Stimulated activated CD4-positive, alpha-beta T cell treated with anti-CD3 and anti-CD28 coated beads, Interleukin-1b, Interleukin-23, amount 100 ng/mL, for 1 hour (primary cell): Measurements from ENCODE around the gene ZBED1.
"Not testable (repeated sequence)": the region's sequence is repeated elsewhere in the genome, so short reads cannot be mapped to it uniquely, and the experiment has no call there.

Source experiments
- DNase-seq, 2 donors: peaks; one replicate each; pipeline ENCODE4 v3.0.0-alpha.2; 2020; ENCODE audit warnings: low read depth in 2 of 2

Gene ZBED1

DNA sequence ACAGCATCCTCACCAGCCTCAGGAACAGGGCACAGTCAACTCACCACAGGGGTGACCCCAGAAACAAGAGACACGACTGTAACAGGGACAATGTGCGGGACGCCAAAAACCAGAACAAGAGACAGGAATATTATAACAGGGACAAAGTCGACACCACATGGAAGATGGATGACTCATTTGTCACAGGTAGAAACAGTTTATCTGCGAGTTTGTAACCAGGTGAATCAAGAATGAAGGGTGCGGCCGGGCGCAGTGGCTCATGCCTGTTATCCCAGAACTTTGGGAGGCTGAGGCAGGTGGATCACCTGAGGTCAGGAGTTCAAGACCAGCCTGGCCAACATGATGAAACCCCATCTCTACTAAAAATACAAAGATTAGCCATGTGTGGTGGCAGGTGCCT, 44.7 kb downstream of the ZBED1 start:
- DNase-seq: not testable (repeated sequence)

DNA sequence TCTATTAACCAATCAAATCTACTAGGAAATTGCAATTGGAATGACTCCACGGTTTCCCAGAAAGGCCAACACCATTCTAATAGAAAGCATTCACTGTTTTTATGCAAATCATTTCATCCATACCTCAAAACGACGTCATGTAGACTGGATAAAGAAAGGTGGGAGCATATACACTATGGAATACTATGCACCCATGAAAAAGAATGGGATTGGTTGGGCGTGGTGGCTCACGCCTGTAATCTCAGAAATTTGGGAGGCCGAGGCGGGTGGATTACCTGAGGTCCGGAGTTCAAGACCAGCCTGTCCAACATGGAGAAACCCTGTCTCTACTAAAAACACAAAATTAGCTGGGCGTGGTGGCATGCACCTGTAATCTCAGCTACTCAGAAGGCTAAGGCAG, 46.2 kb downstream of the ZBED1 start:
- DNase-seq: not testable (repeated sequence)

DNA sequence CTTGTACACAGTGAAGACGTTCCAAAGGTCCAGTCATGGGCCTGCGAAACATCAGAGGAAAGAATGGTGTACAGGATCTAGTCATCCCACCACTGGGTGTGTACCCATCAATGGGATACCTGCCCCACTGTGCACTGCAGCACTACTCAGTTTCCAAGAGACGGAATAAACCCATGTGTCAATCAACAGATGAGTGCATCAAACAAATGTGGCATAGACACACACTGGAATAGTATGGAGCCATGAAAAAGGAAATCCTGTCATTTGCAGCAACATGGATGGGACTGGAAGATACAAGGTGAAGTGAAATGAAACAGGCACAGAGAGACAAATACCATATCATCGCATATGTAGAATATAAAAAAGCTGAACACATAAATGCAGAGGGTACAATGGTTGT, 48.0 kb downstream of the ZBED1 start:
- DNase-seq: no peak

DNA sequence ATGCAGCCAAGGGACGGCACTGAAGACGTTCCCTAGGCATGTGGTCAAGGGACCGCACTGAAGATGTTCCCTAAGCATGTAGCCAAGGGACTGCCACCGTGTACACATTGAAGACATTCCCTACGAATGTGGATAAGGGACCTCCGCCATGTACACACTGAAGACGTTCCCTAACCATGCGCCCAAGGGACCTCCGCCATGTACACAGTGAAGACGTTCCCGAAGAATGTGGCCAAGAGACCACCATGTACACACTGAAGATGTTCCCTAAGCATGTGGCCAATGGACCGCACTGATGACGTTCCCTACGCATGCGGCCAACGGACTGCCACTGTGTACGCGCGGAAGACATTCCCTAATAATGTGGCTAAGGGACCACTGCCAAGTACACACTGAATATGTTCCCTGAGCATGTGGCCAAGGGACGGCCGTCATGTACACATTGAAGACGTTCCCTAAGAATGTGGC, 48.4 kb downstream of the ZBED1 start:
- DNase-seq: no peak

DNA sequence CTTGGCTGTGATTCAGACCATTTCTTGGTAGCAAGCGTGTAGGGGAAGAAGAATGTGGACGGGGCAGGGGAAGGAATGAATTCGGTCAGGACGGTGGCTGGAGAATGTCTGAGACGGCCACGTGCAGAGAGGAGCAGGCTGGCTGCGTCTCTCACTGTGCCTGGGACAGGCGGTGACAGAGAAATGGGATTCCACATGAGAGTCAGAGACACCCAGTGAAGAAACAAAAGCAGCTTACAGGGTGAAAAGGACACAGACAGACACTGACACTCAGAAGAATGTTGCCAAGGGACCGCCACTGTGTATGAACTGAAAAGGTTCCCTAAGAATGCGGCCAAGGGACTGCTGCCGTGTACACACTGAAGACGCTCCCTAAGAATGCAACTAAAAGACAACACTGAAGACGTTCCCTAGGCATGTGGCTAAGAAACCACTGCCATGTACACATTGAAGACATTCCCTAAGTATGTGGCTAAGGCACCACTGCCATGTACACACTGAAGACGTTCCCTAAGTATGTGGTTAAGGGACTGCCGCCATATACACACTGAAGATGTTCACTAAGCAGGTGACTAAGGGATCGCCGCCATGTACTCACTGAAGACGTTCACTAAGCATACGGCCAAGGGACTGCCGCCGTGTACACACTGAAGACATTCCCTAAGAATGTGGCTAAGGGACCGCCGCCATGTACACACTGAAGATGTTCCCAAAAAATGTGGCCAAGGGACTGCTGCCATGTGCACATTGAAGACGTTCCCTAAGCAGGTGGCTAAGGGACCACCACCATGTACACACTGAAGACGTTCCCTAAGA, 49.1 kb downstream of the ZBED1 start:
- DNase-seq: no peak

DNA sequence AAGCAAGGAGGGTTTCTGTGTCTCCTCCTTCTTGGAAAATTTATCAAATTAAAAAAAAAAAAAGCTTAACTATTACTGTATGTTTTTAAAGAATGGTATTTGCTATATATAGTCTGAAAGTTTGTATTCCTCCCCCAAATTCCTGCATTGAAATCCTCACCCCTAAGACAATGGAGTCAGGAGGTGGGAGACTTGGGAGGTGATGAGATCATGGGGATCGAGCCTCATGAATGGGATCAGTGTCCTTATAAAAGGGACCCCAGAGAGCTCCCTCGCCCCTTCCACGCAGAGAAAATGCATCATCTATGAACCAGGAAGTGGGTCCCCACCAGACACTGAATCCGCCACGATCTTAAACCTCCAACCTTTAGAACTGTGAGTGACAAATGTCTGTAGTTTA, 50.1 kb downstream of the ZBED1 start:
- DNase-seq: no peak

DNA sequence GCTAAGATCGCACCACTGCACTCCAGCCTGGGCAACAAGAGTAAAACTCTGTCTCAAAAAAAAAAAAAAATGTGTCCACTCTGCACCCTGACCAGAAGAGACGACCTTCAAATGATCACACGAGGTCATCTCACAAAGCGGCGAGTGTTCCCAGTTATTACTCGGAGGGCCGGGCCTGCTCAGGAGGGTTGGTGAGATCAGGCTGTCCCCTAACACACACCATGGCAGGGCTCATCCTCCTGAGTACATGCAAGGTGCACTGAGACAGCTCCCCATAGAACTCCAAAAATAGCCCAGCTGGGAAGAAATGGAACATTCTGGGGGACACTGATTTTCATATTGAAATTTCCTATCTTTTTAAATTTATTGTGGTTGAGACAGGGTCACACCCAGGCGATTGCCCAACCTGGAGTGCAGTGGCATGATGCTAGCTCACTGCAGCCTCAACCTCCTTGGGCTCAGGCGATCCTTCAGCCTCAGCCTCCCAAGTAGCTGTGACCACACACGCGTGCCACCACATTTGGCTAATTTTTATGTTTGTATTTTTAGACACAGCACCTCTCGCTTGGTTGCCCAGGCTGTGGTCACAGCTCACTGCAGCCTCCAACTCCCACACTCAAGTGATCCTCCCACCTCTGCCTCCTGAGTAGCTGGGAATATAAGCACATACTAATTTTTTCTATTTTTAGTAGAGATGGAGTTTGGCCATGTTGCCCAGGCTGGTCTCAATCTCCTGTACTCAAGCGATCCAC, 51.5 kb downstream of the ZBED1 start:
- DNase-seq: no peak

DNA sequence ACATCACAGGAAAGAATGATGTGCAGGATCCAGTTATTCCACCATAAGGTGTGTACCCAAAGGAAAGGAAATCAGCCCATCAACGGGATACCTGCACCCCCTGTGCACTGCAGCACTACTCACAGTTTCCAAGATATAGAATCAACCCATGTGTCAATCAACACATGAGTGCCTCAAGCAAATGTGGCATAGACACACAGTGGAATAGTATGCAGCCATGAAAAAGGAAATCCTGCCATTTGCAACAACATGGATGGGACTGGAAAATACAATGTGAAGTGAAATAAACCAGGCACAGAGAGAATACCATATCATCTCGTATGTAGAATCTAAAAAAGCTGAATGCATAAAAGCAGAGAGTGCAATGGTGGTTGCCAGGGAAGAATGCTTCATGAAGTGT, 53.3 kb downstream of the ZBED1 start:
- DNase-seq: no peak

DNA sequence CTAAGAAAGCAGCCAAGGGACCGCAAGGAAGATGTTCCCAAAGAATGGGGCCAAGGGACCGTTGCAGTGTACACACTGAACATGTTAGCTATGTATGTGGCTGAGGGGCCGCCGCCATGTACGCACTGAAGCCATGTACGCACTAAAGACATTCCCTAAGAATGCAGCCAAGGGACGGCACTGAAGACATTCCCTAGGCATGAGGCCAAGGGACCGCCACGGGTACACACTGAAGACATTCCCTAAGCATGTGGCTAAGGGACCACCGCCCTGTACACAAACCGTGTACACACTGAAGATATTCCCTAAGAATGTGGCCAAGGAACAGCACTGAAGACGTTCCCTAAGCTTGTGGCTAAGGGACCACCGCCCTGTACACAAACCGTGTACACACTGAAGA, 54.0 kb downstream of the ZBED1 start:
- no peak for DNase-seq

DNA sequence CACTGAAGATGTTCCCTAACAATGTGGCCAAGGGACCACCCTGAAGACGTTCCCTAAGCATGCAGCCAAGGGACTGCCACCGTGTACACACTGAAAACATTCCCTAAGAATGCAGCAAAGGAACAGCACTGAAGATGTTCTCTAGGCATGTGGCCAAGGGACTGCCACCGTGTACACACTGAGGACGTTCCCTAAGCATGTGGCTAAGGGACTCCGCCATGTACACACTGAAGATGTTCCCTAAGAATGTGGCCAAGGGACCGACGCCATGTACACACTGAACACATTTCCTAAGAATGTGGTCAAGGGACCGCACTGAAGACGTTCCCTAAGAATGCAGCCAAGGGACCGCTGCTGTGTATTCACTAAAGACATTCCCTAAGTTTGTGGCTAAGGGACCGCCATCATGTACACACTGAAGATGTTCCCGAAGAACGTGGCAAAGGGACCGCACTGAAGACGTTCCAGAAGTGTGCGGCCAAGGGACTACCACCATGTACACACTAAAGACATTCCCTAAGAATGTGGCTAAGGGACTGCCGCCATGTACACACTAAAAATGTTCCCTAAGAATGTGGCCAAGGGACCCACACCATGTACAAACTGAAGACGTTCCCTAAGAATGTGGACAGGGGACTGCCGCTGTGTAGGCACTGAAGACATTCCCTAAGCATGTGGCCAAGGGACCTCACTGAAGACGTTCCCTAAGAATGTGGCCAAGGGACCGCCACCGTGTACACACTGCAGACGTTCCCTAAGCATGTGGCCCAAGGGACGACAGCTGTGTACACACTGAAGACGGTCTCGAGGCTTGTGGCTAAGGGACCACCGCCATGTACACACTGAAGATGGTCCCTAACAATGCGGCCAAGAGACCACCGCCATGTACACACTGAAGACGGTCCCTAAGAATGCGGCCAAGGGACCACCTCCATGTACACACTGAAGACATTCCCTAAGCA, 54.8 kb downstream of the ZBED1 start:
- no peak for DNase-seq

DNA sequence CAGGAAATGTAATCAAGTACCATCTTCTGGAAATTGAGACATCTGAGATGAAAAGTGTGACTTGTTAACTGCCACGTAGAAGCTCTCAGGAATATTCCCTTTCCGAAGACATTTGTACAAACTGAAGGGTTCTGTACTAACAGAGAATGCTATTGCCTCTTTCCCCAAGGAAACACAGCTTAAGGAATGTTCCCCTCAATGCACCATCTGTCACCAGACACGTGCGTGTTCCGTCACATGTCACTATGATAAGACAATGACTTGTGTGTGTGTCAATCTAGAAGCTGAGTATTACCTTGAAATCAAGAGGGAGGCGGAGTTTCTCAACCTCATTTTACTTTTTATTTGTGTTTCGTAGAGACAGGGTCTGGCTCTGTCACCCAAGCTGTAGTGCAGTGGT, 58.1 kb downstream of the ZBED1 start:
- DNase-seq: no peak

DNA sequence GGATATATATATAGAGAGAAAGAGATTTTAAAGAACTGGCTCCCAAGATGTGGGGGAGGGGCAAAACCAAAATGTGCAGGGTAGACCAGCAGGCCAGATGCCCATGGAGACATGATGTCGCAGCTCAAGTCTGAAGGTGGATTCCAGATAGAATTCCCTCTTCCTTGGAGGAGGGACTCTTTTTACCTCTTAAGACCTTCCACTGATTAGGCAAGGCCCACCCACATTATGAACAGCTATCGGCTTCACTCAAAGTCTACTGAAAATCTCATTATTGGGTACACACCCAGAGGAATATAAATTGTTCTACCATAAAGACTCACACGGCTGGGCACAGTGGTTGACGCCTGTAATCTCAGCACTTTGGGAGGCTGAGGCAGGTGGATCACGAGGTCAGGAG, 59.3 kb downstream of the ZBED1 start:
- no peak for DNase-seq

DNA sequence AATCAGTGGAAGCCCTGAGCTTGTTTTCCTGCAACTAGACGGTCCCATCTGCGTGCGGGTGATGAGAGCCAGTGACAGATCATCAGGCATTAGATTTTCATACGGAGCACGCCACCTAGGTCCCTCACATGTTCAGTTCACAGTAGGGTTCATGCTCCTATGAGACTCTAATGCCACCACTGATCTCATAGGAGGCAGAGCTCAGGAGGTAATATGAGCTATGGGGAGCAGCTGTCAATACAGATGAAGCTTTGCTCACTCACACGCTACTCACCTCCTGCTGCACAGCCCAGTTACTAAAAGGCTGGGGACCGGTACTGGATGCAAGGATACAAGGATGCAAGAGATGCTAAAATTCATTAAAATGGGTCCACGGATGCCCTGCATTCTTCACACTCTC, 61.2 kb downstream of the ZBED1 start:
- no peak for DNase-seq
